K562 (cell line): ENCODE results near the gene C19orf67. TPM values are rescaled to one million over a fixed set of nuclear protein-coding genes. Genes with fewer than 3 reads are reported as not detected.

Experiments
- ATF3 ChIP-seq, 2 experiments: fragments of 450-650 bp in 1 of 2; sonication (generic) in 1 of 2; formaldehyde crosslinking in 1 of 2; IDR thresholded peaks in 1 of 2; conservative IDR thresholded peaks in 1 of 2; 2 replicates each; pipeline versions ENCODE4 v1.6.1 to v1.8.1; 2016 to 2023; ENCODE audit warnings: mild to moderate bottlenecking in 2 of 2, moderate library complexity in 2 of 2, inconsistent platforms in 1 of 2, missing genetic modification reagents in 1 of 2
- CEBPZ ChIP-seq: fragments of 150-350 bp; IDR thresholded peaks from 2 replicates; pipeline ENCODE4 v1.6.1; 2014; ENCODE audit warnings: low read depth, mild to moderate bottlenecking, low read length, borderline replicate concordance
- CHD4 ChIP-seq: fragments of 200-600 bp; sonication (generic); IDR thresholded peaks from 3 replicates; pipeline ENCODE4 v1.6.1; 2012; ENCODE audit warnings: low read depth, mild to moderate bottlenecking, mixed read lengths, low read length, inconsistent platforms; ENCODE audit not compliant: insufficient read depth, insufficient replicate concordance, poor library complexity, severe bottlenecking
- GTF2A2 ChIP-seq: IDR thresholded peaks from 2 replicates; pipeline ENCODE4 v1.6.1; 2016; ENCODE audit warnings: mild to moderate bottlenecking, missing genetic modification characterization, missing compliant biosample characterization
- HEY1 ChIP-seq: fragments of 250-450 bp; sonication (Bioruptor Pico); IDR thresholded peaks from 2 replicates; pipeline ENCODE4 v1.5.0; 2020; ENCODE audit warnings: mild to moderate bottlenecking, moderate library complexity, borderline replicate concordance
- MIER1 ChIP-seq: fragments of 450-650 bp; IDR thresholded peaks from 2 replicates; pipeline ENCODE4 v1.6.1; 2016; ENCODE audit warnings: antibody characterized with exemption, mild to moderate bottlenecking, low read depth
- PURB ChIP-seq: sonication (generic); formaldehyde crosslinking; IDR thresholded peaks from 2 replicates; pipeline ENCODE4 v1.9.0; 2021; ENCODE audit warnings: low read depth, mild to moderate bottlenecking, missing genetic modification reagents
- SFPQ ChIP-seq: fragments of 200-400 bp; formaldehyde crosslinking; IDR thresholded peaks from 2 replicates; pipeline ENCODE4 v1.6.1; 2017; ENCODE audit warnings: mild to moderate bottlenecking, low read depth, low read length, moderate library complexity
- SMARCC2 ChIP-seq: fragments of 450-650 bp; IDR thresholded peaks from 2 replicates; pipeline ENCODE4 v1.6.1; 2017; ENCODE audit warnings: antibody characterized with exemption, moderate library complexity, mild to moderate bottlenecking, low read depth
- SRSF1 ChIP-seq: fragments of 200-400 bp; formaldehyde crosslinking; IDR thresholded peaks from 2 replicates; pipeline ENCODE4 v1.6.1; 2017; ENCODE audit warnings: mild to moderate bottlenecking, low read depth, low read length, moderate library complexity
- TAF7 ChIP-seq: fragments of 450-650 bp; IDR thresholded peaks from 2 replicates; pipeline ENCODE4 v1.6.1; 2016; ENCODE audit warnings: missing genetic modification characterization, missing compliant biosample characterization
- ZBTB9 ChIP-seq: fragments of 450-650 bp; formaldehyde crosslinking; IDR thresholded peaks from 2 replicates; pipeline ENCODE4 v1.4.0; 2020; ENCODE audit warnings: mild to moderate bottlenecking, moderate library complexity
- ZFP36 ChIP-seq: fragments of 150-350 bp; IDR thresholded peaks from 2 replicates; pipeline ENCODE4 v1.6.1; 2018; ENCODE audit warnings: low read length, low read depth; ENCODE audit not compliant: partially characterized antibody
- ZNF124 ChIP-seq: sonication (generic); formaldehyde crosslinking; IDR thresholded peaks from 2 replicates; pipeline ENCODE4 v1.8.1; 2022; ENCODE audit warnings: missing genetic modification reagents
- ZNF384 ChIP-seq: IDR thresholded peaks from 2 replicates; pipeline ENCODE4 v1.6.1; 2012; ENCODE audit warnings: low read depth, low read length, improper control_type of control experiment
- ZNF740 ChIP-seq, 3 experiments: fragments of 200-800 bp in 1 of 3; sonication (Bioruptor generic) in 1 of 3; sonication (generic) in 1 of 3; formaldehyde crosslinking in 1 of 3; IDR thresholded peaks; 2 replicates each; pipeline versions ENCODE4 v1.6.1 to v1.8.0; 2016 to 2022; ENCODE audit warnings: mild to moderate bottlenecking in 2 of 3, missing compliant biosample characterization in 2 of 3, missing genetic modification characterization in 2 of 3, missing genetic modification reagents in 1 of 3
- polyA plus RNA-seq, 8 experiments: library from polyadenylated mRNA; depleted of rRNA in 4 of 8; stranded (reverse) in 5 of 8; unstranded in 3 of 8; fragments of >200 nt; fragmentation: Nextera tagmentation in 2 of 8; fragmentation: Illumina TruSeq in 1 of 8; extraction: Ambion mirVana in 2 of 8; extraction: Trizol in 1 of 8; gene quantifications; 2 replicates each; pipeline versions ENCODE4 v1.2.1 to v1.2.3, GENCODE V29; 2011 to 2014; ENCODE audit warnings: inconsistent platforms in 1 of 8, missing spikeins in 1 of 8
- total RNA-seq, 7 experiments: library from RNA; depleted of rRNA in 6 of 7; stranded (reverse); fragments of >200 nt in 6 of 7; fragmentation: Illumina TruSeq in 2 of 7; extraction: Trizol in 2 of 7; gene quantifications; 2 replicates each; pipeline versions ENCODE4 v1.2.1 to v1.2.3, GENCODE V29; 2011 to 2021; ENCODE audit warnings: low replicate concordance in 1 of 7

Gene C19orf67
- total and polyA plus RNA-seq, 9 of the 15 experiments (the other 6 are each of a cell fraction or from before 2014, with no cell fraction given): 0.29 to 1.8 (median 0.51) TPM; not detected in 3

GRCh38 chr19:14091081-14091812 is 5.7 kb upstream of the C19orf67 start (continued):
- TF ChIP-seq ZFP36 (no peak), SFPQ (no peak), ZBTB9 (CRISPR knock-in tag) (peak; percentile 57; the same call in 1 of the 2 replicates), SMARCC2 (no peak), ZNF124 (CRISPR knock-in tag) (no peak), ZNF740 (CRISPR knock-in tag; IDR thresholded peaks at IDR 0.05) (peak; percentile 42; the same call in 1 of the 2 replicates), ZNF740 (tag; IDR thresholded peaks at IDR 0.05) (peak in 1 of 2 experiments; percentile 60; a peak in 2 of 4 replicates), ATF3 (IDR thresholded peaks at IDR 0.05) (no peak), ATF3 (CRISPR knock-in tag; conservative IDR thresholded peaks at IDR 0.05) (no peak), CEBPZ (no peak), MIER1 (no peak), PURB (no peak), HEY1 (CRISPR knock-in tag) (no peak), SRSF1 (no peak), GTF2A2 (tag) (no peak), TAF7 (tag) (no peak), ZNF384 (peak; percentile 100), CHD4 (peak; percentile 69)
